GM18507 (cell line): ENCODE measurements around the gene RAI1.

Source experiments
- DNase-seq: peaks from one replicate; pipeline ENCODE4 v3.0.0; 2011; ENCODE audit warnings: low read depth; ENCODE audit not compliant: insufficient read length; ENCODE audit errors: extremely low spot score
- FAIRE-seq: peaks from 2 replicates; lab custom pipeline; 2011; peaks lifted over from hg19 to GRCh38; lab: Jason Lieb, UNC

RAI1 gene

DNA sequence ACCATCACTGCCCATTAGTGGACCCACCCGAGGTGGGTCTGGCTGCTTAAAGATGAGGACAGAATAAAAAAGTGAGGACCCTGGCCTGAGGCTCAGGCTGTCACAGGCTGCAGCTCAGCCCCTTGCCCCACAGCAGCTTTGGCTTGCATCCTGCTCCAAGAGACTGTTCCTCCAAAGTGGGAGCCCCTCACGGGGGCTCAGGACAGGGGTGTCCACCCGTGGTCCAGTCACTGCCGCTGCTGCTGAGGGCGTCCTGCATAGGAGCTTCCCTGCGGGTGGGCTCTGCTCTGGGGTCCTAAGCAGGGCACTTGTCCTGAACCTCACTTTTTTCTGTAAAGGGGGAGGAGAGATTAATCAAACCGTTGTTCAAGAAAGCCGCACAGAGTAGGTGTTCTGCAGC lies 107.7 kb downstream of the RAI1 start:
- no peak for FAIRE-seq
- DNase-seq: no peak

DNA sequence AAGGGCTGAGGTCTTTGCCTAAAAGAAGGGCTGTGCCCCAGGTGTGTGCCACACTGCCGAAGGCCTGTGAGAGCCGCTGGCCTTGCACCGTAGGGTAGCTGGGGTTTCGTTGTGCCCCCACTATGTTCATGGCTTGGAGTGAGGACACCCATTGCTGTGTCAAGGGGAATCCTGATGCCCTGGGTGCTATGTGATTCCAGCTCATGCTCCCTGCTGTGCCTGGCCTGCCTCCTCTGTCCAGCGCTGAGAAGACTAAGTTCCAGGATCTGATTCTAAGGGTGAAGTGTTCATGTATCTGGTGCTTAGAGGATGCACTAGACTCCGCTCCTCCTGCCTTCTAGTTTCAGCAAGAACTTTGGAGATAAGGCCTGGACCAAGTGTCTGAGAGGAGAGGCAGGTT lies 108.2 kb downstream of the RAI1 start:
- DNase-seq (no peak), FAIRE-seq (no peak)

DNA sequence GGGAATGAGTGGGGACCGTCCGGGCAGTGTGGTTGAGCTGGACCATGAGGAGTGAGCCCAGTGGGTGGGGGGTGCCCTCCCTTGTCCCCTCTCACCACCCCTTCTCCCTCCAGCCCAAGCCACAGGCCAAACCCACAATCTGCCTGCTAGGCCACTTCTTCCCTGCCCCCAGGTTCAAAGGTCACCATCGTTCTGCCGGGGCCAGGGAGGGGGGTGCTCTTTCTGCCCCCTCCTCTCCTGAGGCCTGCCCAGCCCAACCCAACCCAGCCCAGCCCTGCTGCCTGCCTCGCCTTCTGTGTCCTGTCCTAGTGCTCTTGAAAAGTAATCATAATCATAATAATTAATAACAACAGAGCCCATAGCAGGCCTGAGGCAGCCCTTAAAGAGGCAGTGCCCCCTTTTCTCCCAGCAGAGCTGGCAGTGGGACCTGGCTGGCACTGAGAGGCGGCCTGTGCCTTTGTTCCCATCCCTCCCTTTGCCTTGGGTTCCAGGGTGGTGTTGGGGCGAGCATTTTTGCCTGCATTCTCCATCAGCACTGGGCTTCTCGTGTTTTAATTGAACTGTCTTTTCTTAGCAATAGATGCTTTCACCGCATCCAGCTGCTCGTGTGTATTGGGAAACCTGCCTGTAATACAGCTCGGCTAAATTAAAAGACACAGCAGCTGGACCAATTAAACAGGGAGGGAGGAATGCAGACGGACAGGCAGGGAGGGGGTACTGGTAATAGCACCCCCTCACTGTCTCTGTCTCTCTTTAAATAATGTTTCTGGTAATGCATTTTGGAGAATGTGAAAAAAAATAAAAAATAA lies 108.8 kb downstream of the RAI1 start:
- DNase-seq: no peak

DNA sequence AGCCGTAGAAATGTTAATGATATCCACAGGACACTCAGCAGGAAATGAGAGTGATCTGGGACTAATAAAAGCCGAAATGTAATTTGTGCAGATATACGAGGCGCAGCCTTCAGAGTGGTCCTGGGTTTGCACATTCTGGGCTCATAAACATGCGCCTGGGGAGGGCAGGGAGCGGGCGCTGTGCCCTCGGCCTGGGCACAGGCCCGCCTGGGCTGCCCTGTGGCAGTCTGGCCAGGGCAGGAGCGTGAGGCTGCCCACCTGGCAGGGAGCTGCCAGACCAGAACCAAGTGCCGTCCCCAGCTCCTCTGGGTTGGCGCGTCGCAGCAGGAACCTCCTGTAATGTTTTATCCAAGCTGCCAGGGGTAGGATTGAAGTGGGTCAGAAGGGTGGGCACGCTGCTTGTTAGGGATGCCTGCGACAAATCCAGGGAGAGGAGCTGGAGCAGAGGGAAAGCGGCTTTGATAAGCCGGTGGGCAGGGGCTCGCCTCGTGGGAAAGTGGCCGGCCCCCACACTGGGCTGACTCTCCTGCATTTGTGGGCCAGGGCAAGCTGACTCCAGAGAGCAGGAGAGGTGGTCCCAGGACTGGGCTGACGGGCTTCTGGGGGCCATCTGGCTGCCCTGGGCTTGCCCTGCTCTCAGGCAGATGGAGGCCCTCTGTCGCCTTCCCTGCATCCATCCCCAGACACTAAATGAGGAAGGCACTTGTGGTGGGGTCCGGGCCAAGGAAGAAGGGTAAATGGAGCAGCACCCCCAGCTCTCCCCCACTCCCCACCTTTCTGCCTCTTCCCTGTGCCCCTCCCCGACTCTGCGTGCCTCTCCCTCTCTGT lies 109.6 kb downstream of the RAI1 start:
- no peak for FAIRE-seq
- no peak for DNase-seq

More for the DNA sequence above, 108.8 kb downstream of the RAI1 start:
- FAIRE-seq: no peak

GRCh38 chr17:17792037-17792550 lies 110.8 kb downstream of the RAI1 start:
- no peak for DNase-seq
- FAIRE-seq: no peak

DNA sequence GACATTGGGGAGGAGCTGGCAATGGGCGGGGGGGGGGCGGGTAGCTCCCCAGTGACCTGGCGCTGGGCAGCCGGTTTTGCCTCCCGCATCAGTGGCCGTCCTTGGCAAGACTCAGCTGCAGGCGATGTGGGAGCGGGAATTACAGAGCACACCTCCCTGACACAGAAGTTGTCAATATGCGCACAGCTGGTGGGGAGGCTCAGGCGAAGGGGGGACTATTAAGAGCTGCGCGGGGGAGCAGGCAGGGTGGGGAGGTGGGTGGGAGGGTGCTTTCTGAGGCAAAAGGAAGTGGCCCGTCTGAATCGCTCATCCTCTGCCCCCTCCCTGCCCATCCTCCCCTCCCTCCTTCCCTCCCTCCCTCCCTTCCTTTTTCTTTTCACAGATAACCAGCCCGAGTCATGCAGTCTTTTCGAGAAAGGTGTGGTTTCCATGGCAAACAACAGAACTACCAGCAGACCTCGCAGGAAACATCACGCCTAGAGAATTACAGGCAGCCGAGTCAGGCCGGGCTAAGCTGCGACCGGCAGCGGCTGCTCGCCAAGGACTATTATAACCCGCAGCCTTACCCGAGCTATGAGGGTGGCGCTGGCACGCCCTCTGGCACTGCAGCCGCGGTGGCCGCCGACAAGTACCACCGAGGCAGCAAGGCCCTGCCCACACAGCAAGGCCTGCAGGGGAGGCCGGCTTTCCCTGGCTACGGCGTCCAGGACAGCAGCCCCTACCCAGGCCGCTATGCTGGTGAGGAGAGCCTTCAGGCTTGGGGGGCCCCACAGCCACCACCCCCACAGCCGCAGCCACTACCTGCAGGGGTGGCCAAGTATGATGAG lies 111.5 kb downstream of the RAI1 start:
- FAIRE-seq (peak; percentile 72), DNase-seq (no peak)

DNA sequence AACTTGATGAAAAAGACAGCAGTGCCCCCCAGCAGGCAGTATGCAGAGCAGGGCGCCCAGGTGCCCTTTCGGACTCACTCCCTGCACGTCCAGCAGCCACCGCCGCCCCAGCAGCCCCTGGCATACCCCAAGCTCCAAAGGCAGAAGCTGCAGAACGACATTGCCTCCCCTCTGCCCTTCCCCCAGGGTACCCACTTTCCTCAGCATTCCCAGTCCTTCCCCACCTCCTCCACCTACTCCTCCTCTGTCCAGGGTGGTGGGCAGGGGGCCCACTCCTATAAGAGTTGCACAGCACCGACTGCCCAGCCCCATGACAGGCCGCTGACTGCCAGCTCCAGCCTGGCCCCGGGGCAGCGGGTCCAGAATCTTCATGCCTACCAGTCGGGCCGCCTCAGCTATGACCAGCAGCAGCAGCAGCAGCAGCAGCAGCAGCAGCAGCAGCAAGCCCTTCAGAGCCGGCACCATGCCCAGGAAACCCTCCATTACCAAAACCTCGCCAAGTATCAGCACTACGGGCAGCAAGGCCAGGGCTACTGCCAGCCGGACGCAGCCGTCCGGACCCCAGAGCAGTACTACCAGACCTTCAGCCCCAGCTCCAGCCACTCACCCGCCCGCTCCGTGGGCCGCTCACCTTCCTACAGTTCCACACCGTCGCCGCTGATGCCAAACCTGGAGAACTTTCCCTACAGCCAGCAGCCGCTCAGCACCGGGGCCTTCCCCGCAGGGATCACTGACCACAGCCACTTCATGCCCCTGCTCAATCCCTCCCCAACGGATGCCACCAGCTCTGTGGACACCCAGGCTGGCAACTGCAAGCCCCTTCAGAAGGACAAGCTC lies 112.3 kb downstream of the RAI1 start:
- FAIRE-seq (no peak), DNase-seq (no peak)

- DNase-seq (no peak), FAIRE-seq (no peak)
These were observed 113.1 kb downstream of the RAI1 start for GRCh38 chr17:17794382-17794781.

GRCh38 chr17:17795296-17795695 lies 114.0 kb downstream of the RAI1 start:
- FAIRE-seq: no peak
- no peak for DNase-seq

GRCh38 chr17:17795946-17796786 lies 114.9 kb downstream of the RAI1 start:
- FAIRE-seq (no peak), DNase-seq (no peak)

DNA sequence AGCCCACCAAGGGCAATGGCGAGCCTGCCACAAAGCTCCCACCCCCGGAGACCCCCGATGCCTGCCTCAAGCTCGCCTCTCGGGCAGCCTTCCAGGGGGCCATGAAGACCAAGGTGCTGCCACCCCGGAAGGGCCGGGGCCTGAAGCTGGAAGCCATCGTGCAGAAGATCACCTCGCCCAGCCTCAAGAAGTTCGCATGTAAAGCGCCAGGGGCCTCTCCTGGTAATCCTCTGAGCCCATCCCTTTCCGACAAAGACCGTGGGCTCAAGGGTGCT lies 115.5 kb downstream of the RAI1 start:
- DNase-seq: no peak
- no peak for FAIRE-seq

DNA sequence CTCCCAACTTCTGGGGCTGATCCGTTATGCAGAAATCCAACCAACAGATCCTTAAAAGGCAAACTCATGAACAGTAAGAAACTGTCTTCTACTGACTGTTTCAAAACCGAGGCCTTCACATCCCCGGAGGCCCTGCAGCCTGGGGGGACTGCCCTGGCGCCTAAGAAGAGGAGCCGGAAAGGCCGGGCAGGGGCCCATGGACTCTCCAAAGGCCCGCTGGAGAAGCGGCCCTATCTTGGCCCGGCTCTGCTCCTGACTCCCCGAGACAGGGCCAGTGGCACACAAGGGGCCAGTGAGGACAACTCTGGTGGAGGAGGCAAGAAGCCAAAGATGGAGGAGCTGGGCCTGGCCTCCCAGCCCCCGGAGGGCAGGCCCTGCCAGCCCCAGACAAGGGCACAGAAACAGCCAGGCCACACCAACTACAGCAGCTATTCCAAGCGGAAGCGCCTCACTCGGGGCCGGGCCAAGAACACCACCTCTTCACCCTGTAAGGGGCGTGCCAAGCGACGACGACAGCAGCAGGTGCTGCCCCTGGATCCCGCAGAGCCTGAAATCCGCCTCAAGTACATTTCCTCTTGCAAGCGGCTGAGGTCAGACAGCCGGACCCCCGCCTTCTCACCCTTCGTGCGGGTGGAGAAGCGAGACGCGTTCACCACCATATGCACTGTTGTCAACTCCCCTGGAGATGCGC lies 116.0 kb downstream of the RAI1 start:
- no peak for DNase-seq
- no peak for FAIRE-seq

GRCh38 chr17:17798010-17798556 lies 116.8 kb downstream of the RAI1 start:
- FAIRE-seq (no peak), DNase-seq (no peak)

DNA sequence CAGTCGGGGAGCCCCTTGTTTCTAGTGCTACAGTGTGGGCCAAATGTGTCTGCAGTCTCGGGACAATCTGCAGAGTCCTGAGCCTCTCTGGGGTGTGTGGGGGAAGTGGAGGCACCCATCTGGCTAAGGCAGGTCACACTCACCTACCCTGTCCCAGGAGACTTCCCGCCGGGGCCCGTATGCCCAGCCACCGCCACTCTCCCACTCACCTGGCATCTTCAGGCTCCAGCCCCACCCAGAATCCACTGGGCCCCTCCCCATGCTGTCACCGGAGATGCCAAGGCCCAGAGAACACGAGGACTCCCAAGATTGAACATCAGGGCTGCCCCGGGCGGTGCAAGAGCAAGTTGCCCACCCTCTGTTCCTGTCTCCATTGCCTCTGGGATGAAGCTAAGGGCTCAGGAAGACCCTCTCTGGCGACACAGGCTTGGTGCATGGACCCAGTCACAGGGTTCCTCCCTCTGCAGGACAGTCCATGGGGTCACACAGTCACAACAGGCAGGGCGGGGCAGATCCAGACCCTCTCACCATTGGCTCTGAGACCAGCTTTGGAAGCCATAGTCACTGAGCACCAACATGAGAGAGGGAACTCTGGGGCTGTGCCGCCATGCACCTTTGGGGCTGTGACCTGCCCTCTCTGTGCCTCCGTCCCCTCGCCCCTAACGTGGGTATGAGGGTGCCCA lies 117.5 kb downstream of the RAI1 start:
- DNase-seq (no peak), FAIRE-seq (no peak)

DNA sequence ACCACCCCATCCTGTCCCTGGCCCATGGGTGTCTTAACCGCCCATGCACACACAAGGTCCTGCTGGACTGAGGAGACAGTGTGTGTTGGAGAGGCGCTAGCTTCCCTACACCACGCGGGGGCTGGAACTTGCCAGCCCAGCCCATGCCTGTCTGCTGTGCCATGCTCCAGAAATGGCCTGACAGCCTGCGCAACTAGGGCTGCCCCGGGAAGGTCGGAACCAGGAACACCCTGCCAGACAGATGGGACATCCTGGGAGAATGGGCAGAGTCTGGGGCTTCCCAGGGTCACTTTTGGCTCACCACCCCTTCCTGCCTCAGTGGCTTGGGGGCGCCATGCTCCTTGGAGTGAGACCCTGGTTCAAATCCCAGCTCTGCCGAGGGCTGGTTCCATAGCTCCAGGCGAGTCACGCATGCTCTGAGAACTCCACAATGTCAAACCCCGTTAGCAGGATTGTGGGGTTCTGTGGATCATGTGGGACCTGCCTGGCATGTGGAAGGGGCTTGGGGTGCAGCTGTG lies 119.3 kb downstream of the RAI1 start:
- FAIRE-seq: no peak
- no peak for DNase-seq

DNA sequence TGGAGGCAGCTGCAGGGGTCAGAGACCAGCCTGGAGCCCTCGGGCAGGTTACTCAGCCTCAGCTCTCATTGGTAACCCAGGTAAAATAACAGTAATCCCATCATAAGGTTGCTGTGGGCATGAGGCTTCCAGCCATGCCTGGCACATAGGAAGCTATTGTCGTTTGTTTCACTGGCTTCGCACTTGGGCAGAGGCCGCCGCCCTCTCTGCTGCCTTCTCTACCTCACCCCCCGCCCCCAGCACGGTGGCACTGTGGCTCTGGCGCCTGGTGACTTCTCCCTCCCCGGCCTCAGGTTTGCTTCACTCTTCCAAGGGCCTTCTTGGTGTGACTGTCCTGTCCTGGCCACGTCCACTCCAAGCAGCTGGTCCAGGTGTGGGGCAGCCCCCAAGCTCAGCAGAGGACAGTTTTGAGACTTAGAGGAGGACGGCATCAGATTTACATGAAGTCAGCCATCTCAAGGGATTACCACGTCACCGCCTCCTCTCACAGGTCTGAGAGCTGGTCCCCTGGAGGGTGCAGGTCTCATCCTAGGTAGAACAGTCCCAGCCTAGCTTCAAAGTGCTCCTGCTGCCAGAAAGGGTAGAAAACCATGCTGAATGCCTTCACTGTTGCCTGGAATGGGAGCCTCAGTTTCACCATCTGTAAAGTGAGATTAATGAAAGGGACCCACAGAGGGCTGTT lies 120.7 kb downstream of the RAI1 start:
- FAIRE-seq (no peak), DNase-seq (no peak)
